HTERT RPE-1 (cell line): ENCODE data around the gene CYP4F22.
"Not testable (repeated sequence)": the region's sequence is repeated elsewhere in the genome, so short reads cannot be mapped to it uniquely, and the experiment has no call there.

Experiments
- in situ Hi-C: fragments of 300-500 bp; cut with MboI; formaldehyde crosslinking; loops from 4 replicates; pipeline ENCODE4 v1.14.3; 2020; ENCODE audit warnings: low sequenced_read_pairs

CYP4F22 gene

GRCh38 chr19:15533522-15533830 lies 25.2 kb downstream of the CYP4F22 start:
- in situ Hi-C loops = not testable (repeated sequence)

DNA sequence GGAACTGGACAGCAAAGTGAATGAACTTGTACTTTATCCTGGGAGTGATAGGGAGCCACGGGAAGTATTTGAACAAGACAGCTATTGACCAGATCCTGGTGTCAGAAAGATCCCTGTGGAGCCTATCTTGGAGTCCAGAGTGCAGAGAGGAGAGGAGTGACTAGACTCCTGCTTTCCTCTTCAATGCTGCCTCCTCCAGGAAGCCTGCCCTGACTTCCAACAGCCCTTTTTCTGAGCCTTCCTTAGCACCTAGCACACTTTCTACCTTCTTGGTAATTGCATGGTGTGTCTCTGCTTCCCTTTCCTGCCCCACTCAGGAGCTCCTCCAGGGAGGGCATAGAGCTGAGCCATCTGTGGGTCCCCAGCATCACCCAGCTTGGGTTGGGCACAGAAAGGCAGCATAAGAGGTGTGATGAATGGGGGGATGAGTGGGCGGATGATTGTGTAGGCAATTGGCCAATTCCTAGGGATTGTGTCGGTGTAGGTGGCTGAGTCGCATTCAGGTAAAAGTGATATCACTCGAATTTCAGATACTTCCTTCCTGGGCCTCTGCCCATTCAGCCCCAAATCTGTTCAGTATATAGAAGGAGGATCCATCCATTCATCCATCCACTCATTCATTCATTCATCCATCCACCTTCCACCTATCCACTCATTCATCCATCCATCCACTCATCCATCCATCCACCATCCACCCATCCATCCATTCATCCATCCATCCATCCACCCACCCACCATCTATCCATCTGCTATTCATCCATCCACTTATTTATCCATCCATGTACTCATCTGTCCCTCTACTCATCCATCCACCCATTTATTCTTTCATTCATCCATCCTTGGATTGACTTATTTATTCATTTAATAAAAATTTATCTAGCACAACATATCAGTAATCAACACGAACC lies 26.9 kb downstream of the CYP4F22 start:
- in situ Hi-C loops = no loop called here

DNA sequence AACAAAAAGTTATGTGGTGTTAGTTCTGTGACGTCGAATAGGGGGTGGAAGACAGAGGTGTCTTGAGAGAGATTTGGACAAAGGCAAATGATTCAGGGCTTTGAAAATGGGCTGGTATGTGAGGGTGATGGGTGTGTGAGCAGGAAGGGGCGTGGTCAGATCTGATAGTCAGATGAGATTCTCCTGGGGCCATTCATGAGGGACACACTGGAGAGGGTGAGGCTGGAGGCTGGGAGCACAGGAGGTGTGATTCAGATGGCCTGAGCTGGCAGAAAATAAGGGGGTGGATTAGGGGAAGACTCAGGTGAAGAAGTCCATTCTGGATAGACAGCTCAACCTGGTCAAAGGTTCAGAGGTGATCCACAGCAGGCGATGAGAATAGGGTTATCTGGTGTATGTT lies 28.0 kb downstream of the CYP4F22 start:
- in situ Hi-C loops = no loop called here

GRCh38 chr19:15538774-15539173 lies 30.4 kb downstream of the CYP4F22 start:
- in situ Hi-C loops = no loop called here

GRCh38 chr19:15539638-15540037 lies 31.3 kb downstream of the CYP4F22 start:
- in situ Hi-C loops = no loop called here

GRCh38 chr19:15540435-15540834 lies 32.1 kb downstream of the CYP4F22 start:
- in situ Hi-C loops = no loop called here

DNA sequence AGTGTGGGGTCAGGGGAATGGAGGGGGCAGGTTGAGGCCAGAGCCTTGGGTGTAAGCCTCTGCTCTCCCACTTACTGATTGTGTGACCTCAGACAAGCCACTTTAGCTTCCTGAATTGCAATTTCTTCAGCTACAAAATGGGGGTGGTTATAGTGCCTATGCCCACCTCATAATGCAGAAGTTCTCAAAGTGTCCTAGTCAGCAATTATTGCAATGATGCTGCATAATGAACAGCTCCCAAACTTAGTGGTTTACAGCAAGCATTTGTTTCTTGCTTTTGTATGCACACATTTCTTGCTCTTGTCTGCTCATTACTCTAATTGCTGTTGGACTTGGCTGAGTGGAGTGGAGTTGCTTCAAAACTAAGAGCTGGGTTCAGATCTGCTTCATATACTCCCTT lies 36.0 kb downstream of the CYP4F22 start:
- in situ Hi-C loops = no loop called here

- in situ Hi-C loops = no loop called here
Measured at GRCh38 chr19:15544970-15545369, 36.6 kb downstream of the CYP4F22 start.

DNA sequence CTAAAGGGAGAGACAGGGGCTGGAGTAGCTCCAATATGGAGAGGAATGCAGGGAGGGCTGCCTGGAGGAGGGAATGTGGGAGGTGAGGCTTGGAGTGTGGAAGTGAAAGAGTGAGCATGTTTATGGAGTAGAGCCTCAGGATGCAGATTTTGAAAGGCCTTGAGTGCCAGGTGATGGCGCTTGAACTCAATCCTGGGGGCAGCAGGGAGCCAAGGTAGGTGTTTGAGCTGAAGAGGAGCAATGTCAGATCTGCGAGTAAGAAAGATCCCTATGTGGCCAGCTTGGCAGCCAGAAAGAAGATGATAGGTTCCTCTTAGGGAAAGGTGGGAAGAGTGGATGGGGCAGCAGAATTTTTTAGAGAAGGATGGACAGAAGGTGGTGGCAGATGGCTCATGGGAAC lies 40.3 kb downstream of the CYP4F22 start:
- in situ Hi-C loops = no loop called here

GRCh38 chr19:15549581-15549980 lies 41.3 kb downstream of the CYP4F22 start:
- in situ Hi-C loops = no loop called here

- in situ Hi-C loops = no loop called here
Measured at GRCh38 chr19:15550273-15550672, 41.9 kb downstream of the CYP4F22 start.

DNA sequence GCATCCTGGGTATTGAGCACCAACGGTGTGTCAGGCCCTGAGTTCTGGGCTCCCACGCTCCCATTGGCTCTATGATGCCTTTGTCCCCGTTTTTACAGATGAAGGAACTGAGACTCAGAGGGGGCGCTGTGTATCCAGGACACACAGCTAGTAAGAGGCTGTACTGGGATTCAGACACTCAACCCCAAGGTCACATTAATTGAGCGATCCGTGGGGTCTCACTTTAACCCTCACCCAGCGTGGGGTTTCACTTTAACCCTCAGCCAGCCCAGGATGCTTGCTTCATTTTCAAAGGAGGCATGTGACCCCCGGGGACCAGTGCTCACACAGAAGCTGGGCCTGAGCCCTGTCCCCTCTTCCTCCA lies 42.6 kb downstream of the CYP4F22 start:
- in situ Hi-C loops = no loop called here

- in situ Hi-C loops = no loop called here
Measured at GRCh38 chr19:15551293-15552004, 43.1 kb downstream of the CYP4F22 start.

DNA sequence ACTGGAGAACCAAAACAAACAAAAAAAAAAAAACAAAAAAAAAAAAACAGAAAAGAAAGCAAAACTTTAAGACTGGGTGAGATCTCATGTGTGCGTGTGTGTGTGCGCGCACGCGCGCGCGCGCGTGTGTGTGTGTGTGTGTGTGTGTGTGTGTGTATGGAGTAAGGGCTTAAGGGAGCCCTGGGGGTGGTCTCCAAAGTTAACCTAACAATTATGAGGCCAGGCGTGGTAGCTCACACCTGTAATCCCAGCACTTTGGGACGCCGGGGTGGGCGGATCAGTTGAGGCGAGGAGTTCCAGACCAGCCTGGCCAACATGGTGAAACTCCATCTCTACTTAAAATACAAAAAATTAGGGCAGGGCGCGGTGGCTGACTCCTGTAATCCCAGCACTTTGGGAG lies 46.7 kb downstream of the CYP4F22 start:
- in situ Hi-C loops = no loop called here

DNA sequence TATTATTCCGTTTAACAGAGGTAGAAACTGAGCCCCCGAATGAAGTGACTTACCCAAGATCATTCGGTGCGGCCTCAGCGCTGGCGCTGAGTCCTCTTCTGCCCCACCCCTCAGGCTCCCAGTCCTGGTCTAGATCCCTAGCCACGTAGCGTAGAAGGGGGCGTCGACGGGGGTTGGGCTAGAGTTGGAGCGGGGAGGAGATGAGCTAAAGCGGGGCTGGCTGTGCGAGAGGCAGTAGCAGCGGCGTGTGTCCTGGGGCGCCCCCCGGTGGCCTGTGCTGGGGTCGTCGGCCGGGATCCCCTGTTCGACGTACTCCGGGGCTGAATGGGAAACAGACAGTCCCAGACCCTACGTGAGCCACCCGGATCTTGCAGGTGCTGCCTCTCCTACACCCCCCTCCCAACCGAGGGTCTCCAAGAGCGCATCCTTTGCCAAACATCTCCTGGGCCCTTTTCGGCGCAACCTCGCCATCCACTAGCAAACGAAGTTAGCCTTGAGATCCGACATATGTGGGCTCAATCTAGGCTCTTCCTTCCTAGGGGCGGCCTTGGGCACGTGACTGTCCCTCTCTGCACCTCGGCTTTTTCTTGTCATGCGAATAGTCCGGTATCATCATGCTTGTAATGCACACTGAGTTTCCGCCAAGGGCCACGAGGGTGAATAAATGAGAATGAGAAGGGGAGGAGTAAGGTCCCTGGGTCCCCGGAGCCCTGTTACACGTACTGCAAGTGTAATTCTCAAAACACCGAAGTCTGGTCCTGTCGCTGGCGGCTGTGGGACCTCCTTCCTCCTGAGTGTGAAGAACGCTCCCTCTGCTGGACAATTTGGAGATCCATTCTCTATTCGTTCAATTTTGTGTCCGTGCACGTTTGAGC lies 47.7 kb downstream of the CYP4F22 start:
- in situ Hi-C loops = no loop called here

GRCh38 chr19:15556634-15557181 lies 48.4 kb downstream of the CYP4F22 start:
- in situ Hi-C loops = no loop called here

DNA sequence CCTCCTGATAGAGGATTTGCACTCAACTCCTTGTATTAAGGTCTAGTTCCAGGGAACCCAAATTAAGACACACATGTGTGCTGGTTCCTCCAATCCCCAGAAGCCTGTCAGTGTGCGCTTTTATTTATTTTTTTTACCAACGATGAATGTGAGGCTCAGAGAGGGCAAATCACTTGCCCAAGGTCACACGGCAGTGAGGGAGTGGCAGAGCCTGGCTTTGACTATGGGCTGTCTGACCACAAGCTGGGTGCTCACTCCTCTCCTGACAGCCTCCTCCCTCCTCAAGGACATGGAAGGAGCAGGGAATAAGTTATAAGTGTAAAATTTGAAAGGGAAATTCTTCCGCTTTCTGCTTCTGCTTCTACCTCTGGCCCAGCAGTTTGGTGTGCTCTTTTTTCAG lies 48.9 kb downstream of the CYP4F22 start:
- in situ Hi-C loops = no loop called here

DNA sequence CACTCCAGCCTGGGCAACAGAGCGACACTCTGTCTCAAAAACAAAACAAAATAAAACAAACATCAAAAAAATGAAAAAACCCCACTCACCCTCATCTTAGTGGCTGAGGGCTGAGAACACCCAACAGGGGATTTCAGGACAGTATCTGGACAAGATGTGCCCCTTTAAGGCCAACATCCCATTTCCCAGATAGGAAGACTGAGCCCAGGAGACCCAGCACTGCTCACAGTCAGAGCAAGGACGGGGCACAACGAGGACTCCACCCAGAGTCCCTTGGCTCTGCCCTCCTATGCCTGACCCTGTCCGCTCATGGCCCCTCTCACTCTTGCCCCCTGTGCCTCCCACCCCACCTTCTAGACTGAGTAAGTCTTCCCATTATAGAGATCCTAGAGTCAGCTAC lies 53.8 kb downstream of the CYP4F22 start:
- in situ Hi-C loops = no loop called here

- in situ Hi-C loops = no loop called here
Measured at GRCh38 chr19:15562861-15563260, 54.5 kb downstream of the CYP4F22 start.

DNA sequence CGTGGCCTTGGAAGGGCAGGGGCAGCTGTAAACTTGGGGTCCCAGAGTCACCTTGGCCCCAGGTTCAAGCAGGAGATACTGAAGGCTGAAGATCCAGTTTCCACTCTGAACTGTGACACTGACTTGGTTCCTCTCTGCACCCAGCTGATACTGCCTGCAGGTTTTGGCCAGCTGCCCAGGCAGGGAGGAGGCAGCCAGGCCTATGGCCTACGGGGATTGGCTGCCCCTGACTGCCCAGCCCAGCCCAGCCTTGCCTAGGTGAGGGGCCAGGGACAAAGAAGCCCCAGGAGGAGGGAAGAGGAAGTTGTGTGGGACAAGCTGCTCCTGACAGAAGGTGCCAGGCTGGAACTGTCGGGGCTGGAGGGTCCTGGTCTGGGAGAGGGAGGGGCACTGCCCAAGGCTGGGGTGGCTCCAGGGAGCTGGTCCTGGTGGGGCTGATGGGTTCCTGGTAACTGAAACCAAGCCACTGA lies 55.0 kb downstream of the CYP4F22 start:
- in situ Hi-C loops = no loop called here

GRCh38 chr19:15563931-15564330 lies 55.6 kb downstream of the CYP4F22 start:
- in situ Hi-C loops = no loop called here
